Right lobe of liver (tissue), 4 donors: ENCODE results near the gene SMPX.

Experiments
- POLR2A ChIP-seq: fragments of 450-650 bp; IDR thresholded peaks from one replicate; pipeline ENCODE4 v1.6.1; 2017; ENCODE audit warnings: antibody characterized with exemption, mild to moderate bottlenecking
- TF ChIP-seq, protein P1 (sequence below), 4 donors: fragments of 200-600 bp in 3 of 4; fragments of 450-650 bp in 1 of 4; IDR thresholded peaks; one replicate each; pipeline versions ENCODE4 v1.5.1 to v1.8.0; 2016 to 2022; ENCODE audit warnings: antibody characterized with exemption in 4 of 4, mild to moderate bottlenecking in 2 of 4
- donor health status: DM: no; HTN: no; CAD: no.
- donor health status: DM: no; HTN: no; CAD: no.
- donor health status: DM: no; HTN: yes; CAD: no.

GRCh38 chrX:21741364-21741763, 16.6 kb downstream of the SMPX start:
- TF ChIP-seq, protein P1, sequence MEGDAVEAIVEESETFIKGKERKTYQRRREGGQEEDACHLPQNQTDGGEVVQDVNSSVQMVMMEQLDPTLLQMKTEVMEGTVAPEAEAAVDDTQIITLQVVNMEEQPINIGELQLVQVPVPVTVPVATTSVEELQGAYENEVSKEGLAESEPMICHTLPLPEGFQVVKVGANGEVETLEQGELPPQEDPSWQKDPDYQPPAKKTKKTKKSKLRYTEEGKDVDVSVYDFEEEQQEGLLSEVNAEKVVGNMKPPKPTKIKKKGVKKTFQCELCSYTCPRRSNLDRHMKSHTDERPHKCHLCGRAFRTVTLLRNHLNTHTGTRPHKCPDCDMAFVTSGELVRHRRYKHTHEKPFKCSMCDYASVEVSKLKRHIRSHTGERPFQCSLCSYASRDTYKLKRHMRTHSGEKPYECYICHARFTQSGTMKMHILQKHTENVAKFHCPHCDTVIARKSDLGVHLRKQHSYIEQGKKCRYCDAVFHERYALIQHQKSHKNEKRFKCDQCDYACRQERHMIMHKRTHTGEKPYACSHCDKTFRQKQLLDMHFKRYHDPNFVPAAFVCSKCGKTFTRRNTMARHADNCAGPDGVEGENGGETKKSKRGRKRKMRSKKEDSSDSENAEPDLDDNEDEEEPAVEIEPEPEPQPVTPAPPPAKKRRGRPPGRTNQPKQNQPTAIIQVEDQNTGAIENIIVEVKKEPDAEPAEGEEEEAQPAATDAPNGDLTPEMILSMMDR (IDR thresholded peaks at IDR 0.05) = no peak
- no peak for TF ChIP-seq POLR2A
